Stomach (tissue), 9 donors: ENCODE results near the gene PLPP7. TPM values are rescaled to one million over a fixed set of nuclear protein-coding genes. Genes with fewer than 3 reads are reported as not detected.

Experiments used
- DNase-seq, 2 donors: peaks; one replicate each; pipeline versions ENCODE4 v3.0.0 to v3.0.0-alpha.2; 2013 to 2019
- H3K27ac ChIP-seq, 5 donors: fragments of 200-600 bp in 4 of 5; sonication (generic) in 4 of 5; one replicate each; pipeline ENCODE4 v1.5.1; 2013 to 2019; ENCODE audit warnings: mild to moderate bottlenecking in 1 of 5, moderate library complexity in 1 of 5
- H3K27me3 ChIP-seq, 3 donors: fragments of 200-600 bp; sonication (generic); one replicate each; pipeline ENCODE4 v1.5.1; 2017 to 2019; ENCODE audit warnings: mixed run types in 1 of 3
- H3K36me3 ChIP-seq, 4 donors: fragments of 200-600 bp; sonication (generic); 1 replicate in 3 of 4; 2 replicates in 1 of 4; pipeline ENCODE4 v1.5.1; 2016 to 2019
- H3K4me1 ChIP-seq, 4 donors: fragments of 200-600 bp; sonication (generic); one replicate each; pipeline ENCODE4 v1.5.1; 2016 to 2019
- H3K4me3 ChIP-seq, 4 donors: fragments of 200-600 bp; sonication (generic) in 3 of 4; one replicate each; pipeline ENCODE4 v1.5.1; 2016 to 2019; ENCODE audit warnings: mild to moderate bottlenecking in 1 of 4
- H3K9me3 ChIP-seq, 4 donors: fragments of 200-600 bp; sonication (generic); one replicate each; pipeline ENCODE4 v1.5.1; 2016 to 2019
- CTCF ChIP-seq, 7 experiments: fragments of 450-650 bp in 4 of 7; fragments of 200-600 bp in 3 of 7; sonication (generic) in 3 of 7; IDR thresholded peaks; one replicate each; pipeline ENCODE4 v1.5.1; 2016 to 2019; ENCODE audit warnings: antibody characterized with exemption in 7 of 7, control low read depth in 2 of 7, mild to moderate bottlenecking in 1 of 7
- EP300 ChIP-seq: sonication (generic); formaldehyde crosslinking; IDR thresholded peaks from one replicate; pipeline ENCODE4 v1.6.1; 2017; ENCODE audit warnings: antibody characterized with exemption
- POLR2A ChIP-seq, 4 donors: fragments of 450-650 bp; IDR thresholded peaks; one replicate each; pipeline ENCODE4 v1.6.1; 2016; ENCODE audit warnings: antibody characterized with exemption in 4 of 4, control low read depth in 2 of 4, mild to moderate bottlenecking in 1 of 4, moderate library complexity in 1 of 4
- POLR2AphosphoS5 ChIP-seq, 3 donors: sonication (generic); formaldehyde crosslinking; IDR thresholded peaks; one replicate each; pipeline ENCODE4 v1.6.1; 2016; ENCODE audit warnings: antibody characterized with exemption in 3 of 3
- WGBS, 5 donors: extraction: QIAGEN DNeasy Blood & Tissue Kit in 3 of 5; methylation state at CpG; one replicate each; pipeline versions ENCODE4 v1.1.5 to v1.1.7; 2013 to 2018; 5-methylcytosine and 5-hydroxymethylcytosine counted together
- intact Hi-C: fragments of 100-400 bp; cut with DNase I; formaldehyde crosslinking; loops from one replicate; pipeline ENCODE4 v1.15.1; 2023; ENCODE audit warnings: low total_unique reads
- polyA plus RNA-seq, 3 donors: library from polyadenylated mRNA; stranded (reverse); fragments of 200-250 nt; gene quantifications; one replicate each; pipeline ENCODE4 v1.2.3, GENCODE V29; 2013
- total RNA-seq, 5 donors: library from RNA; depleted of rRNA; stranded (reverse); fragments of >200 nt; gene quantifications; one replicate each; pipeline versions ENCODE4 v1.1.0 to v1.2.3, GENCODE V29; 2014 to 2016
- donor health status: healthy with polysubstance abuse.
- donor health status: Bipolar disorder and iron deficiency.
- donor health status: healthy.

The PLPP7 gene
- total and polyA plus RNA-seq, 8 donors = 0.29 to 1.8 (median 1.6) TPM; not detected in 1

- H3K4me3 ChIP-seq = peak within 1 kb of the TSS; percentile 67 to 93 (median 76)
- 7 to 28% (median 9%) methylated on average over 18 to 76 of the region's 76 CpGs for WGBS, 5 donors
- intact Hi-C loops = no loop called here
- H3K9me3 ChIP-seq = no peaks in the 10 kb centered on the region
- H3K27ac ChIP-seq = peak within 1 kb of the TSS; percentile 24 to 84 (median 76)
- peak; percentile 57 to 66 for DNase-seq
- peaks cover 0 to 61% (median 7%) of the 10 kb centered on the region in 3 donors for H3K27me3 ChIP-seq
- no peaks in the 10 kb centered on the region for H3K36me3 ChIP-seq
- H3K4me1 ChIP-seq = peaks cover 18 to 46% (median 25%) of the 10 kb centered on the region in 4 donors
- no peak for TF ChIP-seq POLR2AphosphoS5 (IDR thresholded peaks at IDR 0.05)
- TF ChIP-seq POLR2A (IDR thresholded peaks at IDR 0.05) = no peak
- no peak for TF ChIP-seq CTCF (IDR thresholded peaks at IDR 0.05)
Measured at GRCh38 chr9:131276094-131276888, 13.2 kb upstream of the PLPP7 start, which contains the start of gene FAM78A. Gene FAM78A (minus strand): TSS chr9:131276510. CDS start chr9:131276179, 331 bp downstream.

- peak overlapping the region; percentile 24 to 83 (median 74) for H3K27ac ChIP-seq
Measured at GRCh38 chr9:131276891-131277286, 12.6 kb upstream of the PLPP7 start.

GRCh38 chr9:131277287-131277909 is 12.1 kb upstream of the PLPP7 start:
- TF ChIP-seq CTCF (IDR thresholded peaks at IDR 0.05) (no peak), EP300 (no peak), POLR2AphosphoS5 (IDR thresholded peaks at IDR 0.05) (no peak), POLR2A (IDR thresholded peaks at IDR 0.05) (no peak)
- peak in 1 of 2 donors; percentile 31 for DNase-seq
- H3K9me3 ChIP-seq = no peaks in the 10 kb centered on the region
- no peaks in the 10 kb centered on the region for H3K36me3 ChIP-seq
- 0 to 2% (median 1%) methylated on average over 17 to 77 of the region's 78 CpGs for WGBS, 5 donors
- peak overlapping the region; percentile 67 to 93 (median 76) for H3K4me3 ChIP-seq
- peak overlapping the region; percentile 25 to 83 (median 74) for H3K27ac ChIP-seq
- H3K27me3 ChIP-seq = peaks cover 0 to 72% (median 17%) of the 10 kb centered on the region in 3 donors
- peaks cover 18 to 39% (median 25%) of the 10 kb centered on the region in 4 donors for H3K4me1 ChIP-seq
- intact Hi-C loops = no loop called here

More at GRCh38 chr9:131276891-131277286, 12.6 kb upstream of the PLPP7 start:
- intact Hi-C loops = no loop called here
- H3K36me3 ChIP-seq = no peaks in the 10 kb centered on the region
- no peaks in the 10 kb centered on the region for H3K9me3 ChIP-seq
- DNase-seq = peak in 1 of 2 donors; percentile 54
- peaks cover 0 to 67% (median 12%) of the 10 kb centered on the region in 3 donors for H3K27me3 ChIP-seq
- peaks cover 18 to 42% (median 23%) of the 10 kb centered on the region in 4 donors for H3K4me1 ChIP-seq
- peak overlapping the region; percentile 67 to 93 (median 76) for H3K4me3 ChIP-seq
- TF ChIP-seq EP300 (no peak), POLR2AphosphoS5 (IDR thresholded peaks at IDR 0.05) (no peak), CTCF (IDR thresholded peaks at IDR 0.05) (no peak), POLR2A (IDR thresholded peaks at IDR 0.05) (no peak)
- WGBS, 5 donors = 0 to 2% (median 2%) methylated on average over 11 to 60 of the region's 60 CpGs

- H3K4me1 ChIP-seq = peaks cover 24 to 45% (median 32%) of the 10 kb centered on the region in 4 donors
- intact Hi-C loops = no loop called here
- no peaks in the 10 kb centered on the region for H3K36me3 ChIP-seq
- H3K27ac ChIP-seq = peak overlapping the region; percentile 25 to 83 (median 74)
- H3K27me3 ChIP-seq = peaks cover 0 to 79% (median 25%) of the 10 kb centered on the region in 3 donors
- peak; percentile 70 to 94 for DNase-seq
- 7 to 31% (median 9%) methylated on average over 12 to 59 of the region's 59 CpGs for WGBS, 5 donors
- no peaks in the 10 kb centered on the region for H3K9me3 ChIP-seq
- peak overlapping the region; percentile 67 to 93 (median 76) for H3K4me3 ChIP-seq
- TF ChIP-seq EP300 = no peak
- peak in 1 of 3 donors; percentile 46 for TF ChIP-seq POLR2AphosphoS5 (IDR thresholded peaks at IDR 0.05)
Measured at GRCh38 chr9:131277910-131278701, 11.4 kb upstream of the PLPP7 start.
